Ascending aorta (tissue), 2 donors: ENCODE measurements around the gene SKIL. TPM values are rescaled to one million over a fixed set of nuclear protein-coding genes. Genes with fewer than 3 reads are reported as not detected.
"Not testable (repeated sequence)": the region's sequence is repeated elsewhere in the genome, so short reads cannot be mapped to it uniquely, and the experiment has no call there.

ENCODE experiments used
- DNase-seq, 2 donors: peaks; one replicate each; pipeline ENCODE4 v3.0.0-alpha.2; 2019; ENCODE audit warnings: low spot score in 2 of 2
- H3K27ac ChIP-seq, 2 donors: fragments of 200-600 bp; sonication (generic); one replicate each; pipeline ENCODE4 v1.5.1; 2016 to 2017; ENCODE audit warnings: mild to moderate bottlenecking in 1 of 2
- H3K27me3 ChIP-seq: fragments of 200-600 bp; sonication (generic); one replicate; pipeline ENCODE4 v1.5.1; 2017
- H3K36me3 ChIP-seq, 2 donors: fragments of 200-600 bp; sonication (generic); one replicate each; pipeline ENCODE4 v1.5.1; 2016
- H3K4me1 ChIP-seq, 2 donors: fragments of 200-600 bp; sonication (generic); one replicate each; pipeline ENCODE4 v1.5.1; 2016 to 2017; ENCODE audit warnings: mild to moderate bottlenecking in 1 of 2
- H3K4me3 ChIP-seq, 2 donors: fragments of 200-600 bp; sonication (generic); one replicate each; pipeline ENCODE4 v1.5.1; 2016 to 2017; ENCODE audit warnings: mild to moderate bottlenecking in 1 of 2
- H3K9me3 ChIP-seq, 2 donors: fragments of 200-600 bp; sonication (generic); one replicate each; pipeline ENCODE4 v1.5.1; 2016
- CTCF ChIP-seq, 3 experiments: fragments of 200-600 bp in 2 of 3; fragments of 450-650 bp in 1 of 3; sonication (generic) in 2 of 3; IDR thresholded peaks; one replicate each; pipeline ENCODE4 v1.5.1; 2016 to 2019; ENCODE audit warnings: antibody characterized with exemption in 3 of 3, mild to moderate bottlenecking in 1 of 3, moderate library complexity in 1 of 3
- intact Hi-C: fragments of 100-400 bp; cut with DNase I; formaldehyde crosslinking; loops from one replicate; pipeline ENCODE4 v1.15.1; 2023
- total RNA-seq: library from RNA; depleted of rRNA; stranded (reverse); fragments of >200 nt; gene quantifications from one replicate; pipeline ENCODE4 v1.1.0, GENCODE V29; 2016

The SKIL gene
- total RNA-seq, 1 donor from 2014 or later = 30.2 TPM

GRCh38 chr3:170330366-170330765 lies 27.1 kb upstream of the SKIL start:
- intact Hi-C loops = no loop called here

DNA sequence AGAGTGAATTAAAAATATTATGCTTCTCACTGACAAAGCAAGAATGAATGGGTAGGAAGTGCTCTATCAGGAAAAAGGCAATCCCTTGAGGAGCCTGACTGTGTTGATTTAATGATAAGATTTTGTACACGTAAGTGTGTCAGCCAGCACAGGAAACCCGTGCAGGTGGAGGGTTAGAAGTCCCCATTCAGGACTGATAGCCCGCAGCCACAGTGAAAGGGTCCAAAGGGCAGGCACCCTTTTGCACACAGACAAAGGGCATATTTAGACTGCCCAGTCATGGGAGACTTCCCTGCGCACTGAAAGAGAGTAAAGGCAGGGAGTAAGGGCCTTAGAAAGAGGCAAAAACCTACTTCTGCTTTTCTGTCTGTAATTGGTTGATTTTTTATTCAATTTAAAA lies 26.4 kb upstream of the SKIL start:
- Histone ChIP-seq H3K36me3 (no peaks in the 10 kb centered on the region), H3K27me3 (no peaks in the 10 kb centered on the region), H3K4me3 (no peak overlapping the region), H3K4me1 (no peaks in the 10 kb centered on the region), H3K27ac (no peak overlapping the region), H3K9me3 (no peaks in the 10 kb centered on the region)
- DNase-seq = no peak
- intact Hi-C loops = no loop called here
- TF ChIP-seq CTCF (IDR thresholded peaks at IDR 0.05) = no peak

More at GRCh38 chr3:170330366-170330765, 27.1 kb upstream of the SKIL start:
- no peak overlapping the region for H3K27ac ChIP-seq
- no peaks in the 10 kb centered on the region for H3K27me3 ChIP-seq
- no peak for DNase-seq
- no peaks in the 10 kb centered on the region for H3K9me3 ChIP-seq
- H3K4me1 ChIP-seq = no peaks in the 10 kb centered on the region
- no peak overlapping the region for H3K4me3 ChIP-seq
- no peaks in the 10 kb centered on the region for H3K36me3 ChIP-seq
- no peak for TF ChIP-seq CTCF (IDR thresholded peaks at IDR 0.05)

DNA sequence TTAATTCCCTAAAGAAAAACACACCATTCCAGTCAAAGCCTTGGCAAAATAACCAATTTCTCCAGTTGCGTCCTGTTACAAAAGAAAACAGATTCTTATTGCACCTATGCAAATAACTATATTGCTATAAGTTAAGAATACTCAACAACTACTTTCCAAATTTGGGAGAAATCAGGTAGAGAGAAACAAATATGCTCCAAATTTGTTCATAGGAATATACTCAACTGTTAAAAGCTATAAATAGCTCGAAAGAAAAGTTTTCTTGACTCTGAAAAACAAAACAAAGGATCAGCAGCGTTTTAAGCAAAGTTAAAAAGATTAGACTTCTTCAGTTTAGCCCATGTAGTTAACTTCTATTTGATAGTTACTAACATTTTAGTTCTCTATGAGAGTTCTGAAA lies 20.1 kb upstream of the SKIL start:
- TF ChIP-seq CTCF (IDR thresholded peaks at IDR 0.05) = no peak
- no peaks in the 10 kb centered on the region for H3K9me3 ChIP-seq
- H3K27me3 ChIP-seq = no peaks in the 10 kb centered on the region
- no peak for DNase-seq
- H3K4me1 ChIP-seq = no peaks in the 10 kb centered on the region
- intact Hi-C loops = no loop called here
- H3K27ac ChIP-seq = no peak overlapping the region
- no peaks in the 10 kb centered on the region for H3K36me3 ChIP-seq
- no peak overlapping the region for H3K4me3 ChIP-seq

DNA sequence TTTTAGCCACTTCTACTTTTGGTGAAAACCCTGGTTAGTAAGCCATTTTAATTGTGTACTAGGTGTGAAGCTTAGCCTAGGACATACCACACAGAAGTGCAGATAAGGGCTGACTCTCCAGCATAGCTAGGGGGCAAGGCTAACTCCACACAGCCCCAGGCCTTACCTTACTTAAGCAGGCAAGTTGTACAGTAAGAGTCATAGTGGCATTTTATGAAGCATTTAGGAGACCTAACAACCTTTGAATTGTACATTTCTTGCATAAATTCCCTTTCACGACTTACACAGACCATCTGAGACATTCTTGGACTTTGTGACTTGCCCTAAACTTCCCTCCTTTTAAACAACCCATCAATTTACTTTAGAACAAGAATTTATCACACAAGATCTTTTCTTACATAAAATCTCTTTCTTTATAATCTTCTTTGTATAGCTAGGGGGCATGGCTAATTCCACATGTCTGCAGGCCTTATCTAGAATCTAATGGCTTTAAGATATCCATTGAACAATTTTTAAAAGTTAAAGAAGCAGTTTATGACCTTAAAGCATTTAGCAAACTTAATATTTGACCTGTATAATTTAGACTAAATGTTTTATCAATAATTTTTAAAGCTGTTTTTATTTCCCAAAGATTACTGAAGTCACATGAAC lies 18.7 kb upstream of the SKIL start:
- no peak for DNase-seq
- H3K4me1 ChIP-seq = no peaks in the 10 kb centered on the region
- intact Hi-C loops = no loop called here
- H3K9me3 ChIP-seq = no peaks in the 10 kb centered on the region
- H3K27ac ChIP-seq = no peak overlapping the region
- H3K27me3 ChIP-seq = no peaks in the 10 kb centered on the region
- no peaks in the 10 kb centered on the region for H3K36me3 ChIP-seq
- no peak for TF ChIP-seq CTCF (IDR thresholded peaks at IDR 0.05)
- H3K4me3 ChIP-seq = no peak overlapping the region

- DNase-seq, H3K36me3 ChIP-seq, intact Hi-C loops, H3K27ac ChIP-seq, H3K27me3 ChIP-seq, H3K4me3 ChIP-seq, H3K9me3 ChIP-seq, H3K4me1 ChIP-seq: not testable (repeated sequence)
Observed at GRCh38 chr3:170342273-170342672, 15.2 kb upstream of the SKIL start.

- H3K27ac ChIP-seq, DNase-seq, H3K4me3 ChIP-seq, H3K4me1 ChIP-seq, H3K36me3 ChIP-seq, H3K27me3 ChIP-seq, intact Hi-C loops, H3K9me3 ChIP-seq: not testable (repeated sequence)
Observed at GRCh38 chr3:170343859-170344258, 13.7 kb upstream of the SKIL start.

- Histone ChIP-seq H3K9me3 (no peaks in the 10 kb centered on the region), H3K4me3 (no peak overlapping the region), H3K27ac (no peak overlapping the region), H3K4me1 (no peaks in the 10 kb centered on the region), H3K36me3 (no peaks in the 10 kb centered on the region), H3K27me3 (no peaks in the 10 kb centered on the region)
- no peak for TF ChIP-seq CTCF (IDR thresholded peaks at IDR 0.05)
- DNase-seq = no peak
- intact Hi-C loops = no loop called here
Observed at GRCh38 chr3:170344971-170345370, 12.5 kb upstream of the SKIL start.
